Umbilical cord (tissue), 2 donors: Measurements from ENCODE around the gene ADH1A. TPM values are rescaled to one million over a fixed set of nuclear protein-coding genes. Genes with fewer than 3 reads are reported as not detected.
"Not testable (repeated sequence)": the region's sequence is repeated elsewhere in the genome, so short reads cannot be mapped to it uniquely, and the experiment has no call there.

Experiments used
- DNase-seq: peaks from one replicate; pipeline ENCODE4 v3.0.0-alpha.2; 2015; ENCODE audit warnings: low spot score
- total RNA-seq: library from RNA; depleted of rRNA; stranded (reverse); fragments of >200 nt; gene quantifications from one replicate; pipeline ENCODE4 v1.2.3, GENCODE V29; 2014; ENCODE audit warnings: low replicate concordance; ENCODE audit not compliant: insufficient read depth

ADH1A gene
- total RNA-seq, 1 donor from 2014 or later, result 0.48 TPM

DNA sequence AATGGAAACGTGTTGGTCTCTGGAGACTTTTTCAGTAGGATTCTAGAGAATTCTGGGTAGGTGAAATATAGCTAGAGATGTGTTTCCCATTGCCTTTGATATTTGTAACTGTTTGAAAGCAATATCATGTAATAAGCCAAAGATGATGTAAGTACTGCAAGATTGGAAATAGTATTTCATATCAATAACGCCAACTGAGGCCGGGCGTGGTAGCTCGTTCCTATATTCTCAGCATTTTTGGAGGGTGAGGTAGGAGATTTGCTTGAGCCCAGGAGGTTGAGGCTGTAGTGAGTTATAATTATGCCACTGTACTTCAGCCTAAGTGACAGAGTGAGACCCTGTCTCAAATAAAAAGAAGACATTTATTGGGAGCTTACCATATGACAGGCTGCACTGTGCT, 9.5 kb downstream of the ADH1A start:
- no peak for DNase-seq

DNA sequence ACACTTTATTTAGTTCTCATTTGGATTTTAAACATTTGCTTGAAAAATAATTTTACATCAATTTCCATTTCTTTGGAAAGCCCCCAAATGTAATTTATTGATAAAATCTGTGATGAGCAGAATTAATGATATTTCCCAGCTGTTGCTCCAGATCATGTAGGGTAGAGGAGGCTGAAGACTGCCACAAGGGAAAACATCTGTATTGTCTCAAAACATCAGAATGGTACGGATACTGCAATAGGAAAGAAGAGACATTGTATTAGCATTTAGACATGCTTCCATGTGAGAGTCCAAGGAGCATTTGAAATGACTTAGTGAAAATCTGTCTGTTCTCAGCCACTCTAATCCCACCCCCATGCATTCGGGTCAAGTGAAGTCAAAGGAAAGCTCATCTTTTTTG, 14.4 kb downstream of the ADH1A start:
- no peak for DNase-seq

GRCh38 chr4:99275885-99276284, 14.9 kb downstream of the ADH1A start:
- DNase-seq, result no peak

- DNase-seq, result no peak
Observed at GRCh38 chr4:99275050-99275449, 15.7 kb downstream of the ADH1A start.

GRCh38 chr4:99273704-99274103, 17.1 kb downstream of the ADH1A start:
- DNase-seq, result no peak

GRCh38 chr4:99264927-99265326, 25.9 kb downstream of the ADH1A start:
- DNase-seq, result no peak

- DNase-seq, result no peak
Observed at GRCh38 chr4:99252746-99253145, 38.0 kb downstream of the ADH1A start.

DNA sequence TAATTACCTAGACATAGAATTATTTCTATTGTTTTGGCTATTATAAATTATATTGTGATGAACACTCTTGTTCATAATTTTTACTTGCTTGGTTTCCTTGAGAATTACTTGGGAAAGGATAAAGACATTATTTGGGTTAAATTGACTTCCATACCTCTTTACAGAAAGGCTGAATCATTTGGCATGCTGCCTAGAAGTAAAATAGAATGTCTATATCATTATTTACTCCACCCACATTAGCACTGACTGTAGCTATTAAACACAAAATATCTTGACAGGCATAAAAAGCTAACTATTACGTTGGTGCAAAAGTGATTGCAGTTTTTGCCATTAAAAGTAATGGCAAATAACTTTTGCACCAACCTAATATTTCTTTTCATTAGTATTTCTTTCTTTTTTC, 42.1 kb downstream of the ADH1A start:
- DNase-seq, result no peak

GRCh38 chr4:99235955-99236354, 54.8 kb downstream of the ADH1A start:
- no peak for DNase-seq

- DNase-seq, result no peak
Observed at GRCh38 chr4:99234331-99235010, 56.3 kb downstream of the ADH1A start.

DNA sequence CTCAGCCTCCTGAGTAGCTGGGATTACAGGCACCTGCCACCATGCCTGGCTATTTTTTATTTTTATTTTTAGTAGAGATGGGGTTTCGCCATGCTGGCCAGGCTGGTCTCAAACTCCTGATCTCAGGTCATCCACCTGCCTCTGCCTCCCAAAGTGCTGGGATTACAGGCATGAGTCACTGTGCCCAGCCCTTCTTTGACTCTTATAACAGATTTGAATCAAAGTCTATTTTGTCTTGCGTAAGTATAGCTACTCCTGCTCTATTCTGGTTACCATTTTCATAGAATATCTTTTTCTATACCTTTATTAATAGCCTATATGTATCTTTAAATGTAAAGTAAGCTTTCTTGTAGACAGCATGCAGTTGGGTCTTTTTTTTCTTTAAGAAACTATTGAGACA, 57.4 kb downstream of the ADH1A start:
- not testable (repeated sequence) for DNase-seq

- DNase-seq, result not testable (repeated sequence)
Observed at GRCh38 chr4:99228706-99229105, 62.1 kb downstream of the ADH1A start.

DNA sequence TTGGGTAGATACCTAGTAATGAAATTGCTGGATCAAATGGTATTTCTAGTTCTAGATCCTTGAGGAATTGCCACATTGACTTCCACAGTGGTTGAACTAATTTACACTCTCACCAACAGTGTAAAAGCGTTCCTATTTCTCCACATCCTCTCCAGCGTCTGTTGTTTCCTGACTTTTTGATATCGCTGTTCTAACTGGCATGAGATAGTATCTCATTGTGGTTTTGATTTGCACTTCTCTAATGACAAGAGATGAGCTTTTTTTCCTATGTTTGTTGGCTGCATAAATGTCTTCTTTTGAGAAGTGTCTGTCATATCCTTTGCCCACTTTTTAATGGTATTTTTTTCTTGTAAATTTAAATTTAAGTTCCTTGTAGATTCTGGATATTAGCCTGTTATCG, 63.1 kb downstream of the ADH1A start:
- not testable (repeated sequence) for DNase-seq

Other genes with a start within 250 kb of the ADH1A start
- gene ADH5, start 202.2 kb downstream of the ADH1A start, total RNA-seq, result 175 TPM
- gene ADH4, start 146.7 kb downstream of the ADH1A start, total RNA-seq, result 9.4 TPM
- 16.4 TPM for gene ADH6, start 71.7 kb downstream of the ADH1A start, total RNA-seq
- 14.4 TPM for gene ADH1B, start 30.4 kb upstream of the ADH1A start, total RNA-seq
- 5.3 TPM for gene ADH1C, start 61.8 kb upstream of the ADH1A start, total RNA-seq
- 2.4 TPM for gene ADH7, start 144.4 kb upstream of the ADH1A start, total RNA-seq
- 2.4 TPM for gene C4orf17, start 220.0 kb upstream of the ADH1A start, total RNA-seq